HEK293 (cell line): ENCODE data around the gene RAB22A.

Experiments
- CTCF ChIA-PET: fragments of 350-600 bp; formaldehyde crosslinking; extraction: SDS; loops from one replicate; lab custom pipeline; 2021; ENCODE audit warnings: antibody characterized with exemption; lab: Yijun Ruan, JAX
- POLR2A ChIA-PET: fragments of 300-600 bp; formaldehyde crosslinking; extraction: SDS; loops from one replicate; lab custom pipeline; 2020; ENCODE audit warnings: antibody characterized with exemption, inconsistent platforms; lab: Yijun Ruan, JAX
- H3K27ac ChIP-seq: fragments of 200-500 bp; sonication (Bioruptor generic); 2 replicates; pipeline ENCODE4 v1.5.1; 2014; ENCODE audit warnings: low read depth, low read length, control low read depth, inconsistent platforms; ENCODE audit errors: extremely low read depth
- H3K36me3 ChIP-seq, 2 experiments: fragments of 200-500 bp in 1 of 2; sonication (Bioruptor generic) in 1 of 2; 1 replicate in 1 of 2; 2 replicates in 1 of 2; pipeline ENCODE4 v1.5.1; 2014 to 2017; ENCODE audit warnings: inconsistent platforms in 2 of 2, low read length in 2 of 2; ENCODE audit not compliant: control insufficient read depth in 2 of 2, insufficient read depth in 1 of 2
- H3K4me1 ChIP-seq: fragments of 200-500 bp; sonication (Bioruptor generic); 2 replicates; pipeline ENCODE4 v1.5.1; 2014; ENCODE audit warnings: mild to moderate bottlenecking, low read length, inconsistent platforms; ENCODE audit not compliant: control insufficient read depth, insufficient read depth
- H3K4me3 ChIP-seq: 2 replicates; pipeline ENCODE4 v1.5.1; 2011; ENCODE audit warnings: low read depth, mild to moderate bottlenecking, control low read depth, low read length, moderate library complexity
- H3K9me3 ChIP-seq: fragments of 200-500 bp; sonication (Bioruptor generic); 2 replicates; pipeline ENCODE4 v1.5.1; 2014; ENCODE audit warnings: low read depth, low read length, inconsistent platforms; ENCODE audit not compliant: control insufficient read depth, insufficient read depth
- ATF2 ChIP-seq: fragments of 450-650 bp; formaldehyde crosslinking; IDR thresholded peaks from 2 replicates; pipeline ENCODE4 v1.5.1; 2016; ENCODE audit warnings: missing biosample characterization, missing genetic modification characterization, low read depth
- BCL11A ChIP-seq: fragments of 450-650 bp; formaldehyde crosslinking; IDR thresholded peaks from 2 replicates; pipeline ENCODE4 v1.5.1; 2016; ENCODE audit warnings: low read depth, missing biosample characterization, missing genetic modification characterization
- GLI4 ChIP-seq: fragments of 450-650 bp; formaldehyde crosslinking; IDR thresholded peaks from 2 replicates; pipeline ENCODE4 v1.5.1; 2016; ENCODE audit warnings: missing biosample characterization, missing genetic modification characterization
- HOXC10 ChIP-seq: sonication (generic); formaldehyde crosslinking; IDR thresholded peaks from 2 replicates; pipeline ENCODE4 v1.8.1; 2023; ENCODE audit warnings: mild to moderate bottlenecking, missing genetic modification reagents
- SCRT1 ChIP-seq: fragments of 450-650 bp; formaldehyde crosslinking; IDR thresholded peaks from 2 replicates; pipeline ENCODE4 v1.5.1; 2016; ENCODE audit warnings: missing biosample characterization, missing genetic modification characterization, borderline replicate concordance
- SCRT2 ChIP-seq: fragments of 450-650 bp; formaldehyde crosslinking; IDR thresholded peaks from 2 replicates; pipeline ENCODE4 v1.5.1; 2016; ENCODE audit warnings: missing biosample characterization, missing genetic modification characterization
- WT1 ChIP-seq: fragments of 450-650 bp; formaldehyde crosslinking; IDR thresholded peaks from 2 replicates; pipeline ENCODE4 v1.5.1; 2016; ENCODE audit warnings: missing biosample characterization, missing genetic modification characterization
- ZNF112 ChIP-seq: fragments of 450-650 bp; formaldehyde crosslinking; IDR thresholded peaks from 2 replicates; pipeline ENCODE4 v1.5.0; 2017; ENCODE audit warnings: missing biosample characterization, missing genetic modification characterization
- ZNF335 ChIP-seq: fragments of 450-650 bp; formaldehyde crosslinking; conservative IDR thresholded peaks from 2 replicates; pipeline ENCODE4 v1.5.1; 2016; ENCODE audit warnings: missing biosample characterization, missing genetic modification characterization
- ZNF423 ChIP-seq: fragments of 450-650 bp; formaldehyde crosslinking; IDR thresholded peaks from 2 replicates; pipeline ENCODE4 v1.5.1; 2016; ENCODE audit warnings: missing biosample characterization, missing genetic modification characterization
- ZNF549 ChIP-seq: fragments of 450-650 bp; IDR thresholded peaks from 2 replicates; pipeline ENCODE4 v1.5.1; 2018; ENCODE audit warnings: missing biosample characterization, missing genetic modification characterization, mild to moderate bottlenecking, inconsistent platforms, moderate library complexity
- ZNF600 ChIP-seq: fragments of 450-650 bp; formaldehyde crosslinking; IDR thresholded peaks from 2 replicates; pipeline ENCODE4 v1.5.1; 2016; ENCODE audit warnings: missing biosample characterization, missing genetic modification characterization
- ZNF629 ChIP-seq: fragments of 450-650 bp; formaldehyde crosslinking; IDR thresholded peaks from 2 replicates; pipeline ENCODE4 v1.5.1; 2017; ENCODE audit warnings: missing biosample characterization, missing genetic modification characterization
- TF ChIP-seq, protein P1 (sequence below): fragments of 450-650 bp; formaldehyde crosslinking; IDR thresholded peaks from 2 replicates; pipeline ENCODE4 v1.5.1; 2017; ENCODE audit warnings: missing biosample characterization, missing genetic modification characterization
- TF ChIP-seq, protein P2 (sequence below): sonication (generic); formaldehyde crosslinking; IDR thresholded peaks from 2 replicates; pipeline ENCODE4 v1.8.1; 2022; ENCODE audit warnings: mild to moderate bottlenecking, moderate library complexity, missing genetic modification reagents
- TF ChIP-seq, protein P3 (sequence below): fragments of 450-650 bp; formaldehyde crosslinking; IDR thresholded peaks from 2 replicates; pipeline ENCODE4 v1.5.1; 2016; ENCODE audit warnings: missing biosample characterization, missing genetic modification characterization, borderline replicate concordance

Gene RAB22A

GRCh38 chr20:58392286-58392685, 82.8 kb downstream of the RAB22A start:
- H3K9me3 ChIP-seq = no peaks in the 10 kb centered on the region
- peaks cover 0 to 45% of the 10 kb centered on the region in 2 experiments; a peak in 2 of 3 replicates for H3K36me3 ChIP-seq
- ChIA-PET POLR2A (no interaction called here), CTCF (interaction anchor here (0.7 kb wide), 1 partner anchor 401 kb away, joined by 3 read pairs; no protein-coding TSS in a partner anchor)
- H3K27ac ChIP-seq = no peak overlapping the region
- H3K4me1 ChIP-seq = peaks cover 5% of the 10 kb centered on the region; the same call in 1 of the 2 replicates
- TF ChIP-seq ZNF549 = no peak
- no peak for TF ChIP-seq ZNF335 (tag by site-specific recombination)
- peak; percentile 79 for TF ChIP-seq ATF2
- TF ChIP-seq, protein P1, sequence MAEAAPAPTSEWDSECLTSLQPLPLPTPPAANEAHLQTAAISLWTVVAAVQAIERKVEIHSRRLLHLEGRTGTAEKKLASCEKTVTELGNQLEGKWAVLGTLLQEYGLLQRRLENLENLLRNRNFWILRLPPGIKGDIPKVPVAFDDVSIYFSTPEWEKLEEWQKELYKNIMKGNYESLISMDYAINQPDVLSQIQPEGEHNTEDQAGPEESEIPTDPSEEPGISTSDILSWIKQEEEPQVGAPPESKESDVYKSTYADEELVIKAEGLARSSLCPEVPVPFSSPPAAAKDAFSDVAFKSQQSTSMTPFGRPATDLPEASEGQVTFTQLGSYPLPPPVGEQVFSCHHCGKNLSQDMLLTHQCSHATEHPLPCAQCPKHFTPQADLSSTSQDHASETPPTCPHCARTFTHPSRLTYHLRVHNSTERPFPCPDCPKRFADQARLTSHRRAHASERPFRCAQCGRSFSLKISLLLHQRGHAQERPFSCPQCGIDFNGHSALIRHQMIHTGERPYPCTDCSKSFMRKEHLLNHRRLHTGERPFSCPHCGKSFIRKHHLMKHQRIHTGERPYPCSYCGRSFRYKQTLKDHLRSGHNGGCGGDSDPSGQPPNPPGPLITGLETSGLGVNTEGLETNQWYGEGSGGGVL = no peak
- TF ChIP-seq ZNF629 (tag by site-specific recombination) = 0 out of 2 replicates have a peak, but pooled peaks have one; percentile 26
- no peak for TF ChIP-seq BCL11A (tag by site-specific recombination)
- H3K4me3 ChIP-seq = no peak overlapping the region

DNA sequence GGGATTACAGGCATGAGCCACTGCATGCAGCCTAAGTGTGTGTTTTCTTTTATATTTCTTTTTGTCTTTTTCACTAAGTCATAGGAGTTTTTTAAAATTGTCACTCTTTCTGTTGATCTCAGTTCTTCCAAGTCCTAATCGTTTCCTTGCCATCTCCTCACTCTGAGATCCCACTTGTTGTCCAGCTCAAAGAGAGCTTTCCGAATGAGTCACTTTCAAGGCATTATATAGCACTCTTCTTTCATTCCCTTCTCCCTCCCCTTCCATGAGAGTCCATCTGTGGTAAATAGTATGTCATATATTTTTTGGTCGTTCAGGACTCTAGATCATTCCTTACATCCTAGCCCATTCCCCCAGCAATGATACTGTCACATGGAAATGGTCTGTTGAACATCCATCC, 83.8 kb downstream of the RAB22A start:
- TF ChIP-seq ZNF600 (tag by site-specific recombination) = peak; percentile 38; the same call in 1 of the 2 replicates
- no peak for TF ChIP-seq GLI4 (tag by site-specific recombination)
- peak; percentile 31; the same call in 1 of the 2 replicates for TF ChIP-seq SCRT1 (tag by site-specific recombination)
- TF ChIP-seq WT1 (tag by site-specific recombination) = no peak
- peak; percentile 85 for TF ChIP-seq SCRT2 (tag by site-specific recombination)
- ChIA-PET POLR2A (no interaction called here), CTCF (no interaction called here)
- Histone ChIP-seq H3K9me3 (no peaks in the 10 kb centered on the region), H3K27ac (no peak overlapping the region), H3K4me3 (no peak overlapping the region), H3K36me3 (peaks cover 0 to 45% of the 10 kb centered on the region in 2 experiments; a peak in 2 of 3 replicates), H3K4me1 (peaks cover 5% of the 10 kb centered on the region; the same call in 1 of the 2 replicates)

- Histone ChIP-seq H3K4me1 (peaks cover 5% of the 10 kb centered on the region; the same call in 1 of the 2 replicates), H3K36me3 (peaks cover 0 to 44% of the 10 kb centered on the region in 2 experiments; a peak in 2 of 3 replicates), H3K27ac (no peak overlapping the region), H3K4me3 (no peak overlapping the region), H3K9me3 (no peaks in the 10 kb centered on the region)
- CTCF ChIA-PET = no interaction called here
- TF ChIP-seq, protein P2, sequence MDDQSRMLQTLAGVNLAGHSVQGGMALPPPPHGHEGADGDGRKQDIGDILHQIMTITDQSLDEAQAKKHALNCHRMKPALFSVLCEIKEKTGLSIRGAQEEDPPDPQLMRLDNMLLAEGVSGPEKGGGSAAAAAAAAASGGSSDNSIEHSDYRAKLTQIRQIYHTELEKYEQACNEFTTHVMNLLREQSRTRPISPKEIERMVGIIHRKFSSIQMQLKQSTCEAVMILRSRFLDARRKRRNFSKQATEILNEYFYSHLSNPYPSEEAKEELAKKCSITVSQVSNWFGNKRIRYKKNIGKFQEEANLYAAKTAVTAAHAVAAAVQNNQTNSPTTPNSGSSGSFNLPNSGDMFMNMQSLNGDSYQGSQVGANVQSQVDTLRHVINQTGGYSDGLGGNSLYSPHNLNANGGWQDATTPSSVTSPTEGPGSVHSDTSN (CRISPR knock-in tag) = no peak
- TF ChIP-seq ZNF112 (tag by site-specific recombination) (no peak), ZNF423 (tag by site-specific recombination) (no peak), WT1 (tag by site-specific recombination) (no peak), HOXC10 (no peak)
- TF ChIP-seq, protein P3, sequence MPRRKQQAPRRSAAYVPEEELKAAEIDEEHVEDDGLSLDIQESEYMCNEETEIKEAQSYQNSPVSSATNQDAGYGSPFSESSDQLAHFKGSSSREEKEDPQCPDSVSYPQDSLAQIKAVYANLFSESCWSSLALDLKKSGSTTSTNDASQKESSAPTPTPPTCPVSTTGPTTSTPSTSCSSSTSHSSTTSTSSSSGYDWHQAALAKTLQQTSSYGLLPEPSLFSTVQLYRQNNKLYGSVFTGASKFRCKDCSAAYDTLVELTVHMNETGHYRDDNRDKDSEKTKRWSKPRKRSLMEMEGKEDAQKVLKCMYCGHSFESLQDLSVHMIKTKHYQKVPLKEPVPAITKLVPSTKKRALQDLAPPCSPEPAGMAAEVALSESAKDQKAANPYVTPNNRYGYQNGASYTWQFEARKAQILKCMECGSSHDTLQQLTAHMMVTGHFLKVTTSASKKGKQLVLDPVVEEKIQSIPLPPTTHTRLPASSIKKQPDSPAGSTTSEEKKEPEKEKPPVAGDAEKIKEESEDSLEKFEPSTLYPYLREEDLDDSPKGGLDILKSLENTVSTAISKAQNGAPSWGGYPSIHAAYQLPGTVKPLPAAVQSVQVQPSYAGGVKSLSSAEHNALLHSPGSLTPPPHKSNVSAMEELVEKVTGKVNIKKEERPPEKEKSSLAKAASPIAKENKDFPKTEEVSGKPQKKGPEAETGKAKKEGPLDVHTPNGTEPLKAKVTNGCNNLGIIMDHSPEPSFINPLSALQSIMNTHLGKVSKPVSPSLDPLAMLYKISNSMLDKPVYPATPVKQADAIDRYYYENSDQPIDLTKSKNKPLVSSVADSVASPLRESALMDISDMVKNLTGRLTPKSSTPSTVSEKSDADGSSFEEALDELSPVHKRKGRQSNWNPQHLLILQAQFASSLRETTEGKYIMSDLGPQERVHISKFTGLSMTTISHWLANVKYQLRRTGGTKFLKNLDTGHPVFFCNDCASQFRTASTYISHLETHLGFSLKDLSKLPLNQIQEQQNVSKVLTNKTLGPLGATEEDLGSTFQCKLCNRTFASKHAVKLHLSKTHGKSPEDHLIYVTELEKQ = no peak
- POLR2A ChIA-PET = no interaction called here
Measured at GRCh38 chr20:58394801-58395200, 85.3 kb downstream of the RAB22A start.
